Measurements from ENCODE around the gene SDSL. TPM values are rescaled to one million over a fixed set of nuclear protein-coding genes. Genes with fewer than 3 reads are reported as not detected.

The SDSL gene
- total RNA-seq, 1 donor from 2014 or later = 13.3 TPM

DNA sequence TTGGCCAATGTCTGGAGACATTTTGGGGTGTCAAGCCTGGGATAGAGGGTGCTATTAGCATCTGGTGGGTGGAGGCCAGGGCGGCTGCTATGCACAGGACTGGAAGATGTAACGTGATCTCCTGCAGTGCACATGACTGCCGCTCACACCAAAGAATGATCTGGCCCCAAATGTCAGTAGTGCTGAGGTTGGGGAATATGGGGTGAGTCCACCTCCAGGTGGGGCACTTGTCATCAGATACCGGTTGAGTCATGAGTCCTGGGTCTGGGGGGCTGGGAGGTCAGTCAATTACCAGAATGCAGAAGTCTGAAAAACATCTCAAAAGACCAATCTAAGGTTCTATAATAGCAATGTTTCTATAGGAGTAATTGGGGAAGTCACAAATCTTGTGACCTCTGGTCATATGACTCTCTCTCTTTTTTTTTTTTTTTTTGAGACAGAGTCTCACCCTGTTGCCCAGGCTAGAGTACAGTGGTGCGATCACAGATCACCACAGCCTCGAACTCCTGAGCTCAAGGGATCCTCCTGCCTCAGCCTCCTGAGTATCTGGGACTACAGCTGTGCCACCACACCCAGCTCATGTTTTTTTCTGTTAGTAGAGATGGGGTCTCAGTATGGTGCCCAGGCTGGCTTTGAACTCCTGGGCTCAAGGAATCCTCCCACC lies 6.0 kb upstream of the SDSL start:
- H3K4me3 ChIP-seq = no peak overlapping the region
- H3K27me3 ChIP-seq (ENCODE audit: low read depth) = peaks cover 10% of the 10 kb centered on the region
- no peaks in the 10 kb centered on the region for H3K9me3 ChIP-seq (replicated peaks)
- H3K27ac ChIP-seq (replicated peaks) = no peak overlapping the region
- intact Hi-C loops (cut with micrococcal nuclease) = no loop called here
- TF ChIP-seq, protein P1, sequence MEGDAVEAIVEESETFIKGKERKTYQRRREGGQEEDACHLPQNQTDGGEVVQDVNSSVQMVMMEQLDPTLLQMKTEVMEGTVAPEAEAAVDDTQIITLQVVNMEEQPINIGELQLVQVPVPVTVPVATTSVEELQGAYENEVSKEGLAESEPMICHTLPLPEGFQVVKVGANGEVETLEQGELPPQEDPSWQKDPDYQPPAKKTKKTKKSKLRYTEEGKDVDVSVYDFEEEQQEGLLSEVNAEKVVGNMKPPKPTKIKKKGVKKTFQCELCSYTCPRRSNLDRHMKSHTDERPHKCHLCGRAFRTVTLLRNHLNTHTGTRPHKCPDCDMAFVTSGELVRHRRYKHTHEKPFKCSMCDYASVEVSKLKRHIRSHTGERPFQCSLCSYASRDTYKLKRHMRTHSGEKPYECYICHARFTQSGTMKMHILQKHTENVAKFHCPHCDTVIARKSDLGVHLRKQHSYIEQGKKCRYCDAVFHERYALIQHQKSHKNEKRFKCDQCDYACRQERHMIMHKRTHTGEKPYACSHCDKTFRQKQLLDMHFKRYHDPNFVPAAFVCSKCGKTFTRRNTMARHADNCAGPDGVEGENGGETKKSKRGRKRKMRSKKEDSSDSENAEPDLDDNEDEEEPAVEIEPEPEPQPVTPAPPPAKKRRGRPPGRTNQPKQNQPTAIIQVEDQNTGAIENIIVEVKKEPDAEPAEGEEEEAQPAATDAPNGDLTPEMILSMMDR (IDR thresholded peaks at IDR 0.05; ENCODE audit: borderline replicate concordance) = no peak
- DNase-seq = no peak
- no peaks in the 10 kb centered on the region for H3K4me1 ChIP-seq
- no peaks in the 10 kb centered on the region for H3K36me3 ChIP-seq

- no peak overlapping the region for H3K27ac ChIP-seq (replicated peaks)
- TF ChIP-seq, protein P1 (IDR thresholded peaks at IDR 0.05; ENCODE audit: borderline replicate concordance) = no peak
- DNase-seq = no peak
- H3K4me1 ChIP-seq = peaks cover 15% of the 10 kb centered on the region
- H3K27me3 ChIP-seq (ENCODE audit: low read depth) = peaks cover 10% of the 10 kb centered on the region
- H3K4me3 ChIP-seq = no peak overlapping the region
- no peaks in the 10 kb centered on the region for H3K9me3 ChIP-seq (replicated peaks)
- intact Hi-C loops (cut with micrococcal nuclease) = no loop called here
- H3K36me3 ChIP-seq = no peaks in the 10 kb centered on the region
Measured at GRCh38 chr12:113418213-113418879, 3.8 kb upstream of the SDSL start.

DNA sequence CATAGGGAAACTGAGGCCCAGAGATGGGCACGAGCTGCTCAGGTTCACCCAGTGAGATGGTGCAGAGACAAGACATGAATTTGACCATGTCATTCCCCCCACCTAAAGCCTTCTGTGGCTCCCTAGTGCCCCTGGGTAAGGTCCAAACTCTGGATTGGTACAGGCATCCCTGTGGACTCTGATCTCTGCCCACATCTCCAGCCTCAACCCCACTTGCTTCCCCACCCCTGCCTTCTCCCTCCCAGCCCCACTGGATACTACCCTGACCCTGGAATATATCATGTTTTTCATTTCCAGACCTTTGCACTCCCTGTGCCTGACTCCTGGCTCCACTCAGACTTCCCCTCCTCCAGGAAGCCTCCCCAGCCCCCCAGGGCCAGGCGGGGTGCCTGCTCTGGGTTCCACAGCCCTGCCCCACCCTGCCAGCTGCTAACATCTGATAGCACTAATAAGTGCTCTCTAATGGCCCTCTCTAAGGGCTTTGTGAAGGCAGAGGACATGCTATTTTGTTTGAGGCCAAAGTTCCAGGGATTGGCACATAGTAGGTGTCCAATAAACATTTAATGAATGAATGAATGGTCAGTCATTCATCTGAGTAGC lies 1.1 kb upstream of the SDSL start:
- Histone ChIP-seq H3K27me3 (ENCODE audit: low read depth) (no peaks in the 10 kb centered on the region), H3K36me3 (no peaks in the 10 kb centered on the region), H3K27ac (replicated peaks) (no peak overlapping the region), H3K9me3 (replicated peaks) (no peaks in the 10 kb centered on the region), H3K4me3 (no peak overlapping the region), H3K4me1 (peaks cover 15% of the 10 kb centered on the region)
- intact Hi-C loops (cut with micrococcal nuclease) = no loop called here
- TF ChIP-seq, protein P1 (IDR thresholded peaks at IDR 0.05; ENCODE audit: borderline replicate concordance) = no peak
- no peak for DNase-seq

DNA sequence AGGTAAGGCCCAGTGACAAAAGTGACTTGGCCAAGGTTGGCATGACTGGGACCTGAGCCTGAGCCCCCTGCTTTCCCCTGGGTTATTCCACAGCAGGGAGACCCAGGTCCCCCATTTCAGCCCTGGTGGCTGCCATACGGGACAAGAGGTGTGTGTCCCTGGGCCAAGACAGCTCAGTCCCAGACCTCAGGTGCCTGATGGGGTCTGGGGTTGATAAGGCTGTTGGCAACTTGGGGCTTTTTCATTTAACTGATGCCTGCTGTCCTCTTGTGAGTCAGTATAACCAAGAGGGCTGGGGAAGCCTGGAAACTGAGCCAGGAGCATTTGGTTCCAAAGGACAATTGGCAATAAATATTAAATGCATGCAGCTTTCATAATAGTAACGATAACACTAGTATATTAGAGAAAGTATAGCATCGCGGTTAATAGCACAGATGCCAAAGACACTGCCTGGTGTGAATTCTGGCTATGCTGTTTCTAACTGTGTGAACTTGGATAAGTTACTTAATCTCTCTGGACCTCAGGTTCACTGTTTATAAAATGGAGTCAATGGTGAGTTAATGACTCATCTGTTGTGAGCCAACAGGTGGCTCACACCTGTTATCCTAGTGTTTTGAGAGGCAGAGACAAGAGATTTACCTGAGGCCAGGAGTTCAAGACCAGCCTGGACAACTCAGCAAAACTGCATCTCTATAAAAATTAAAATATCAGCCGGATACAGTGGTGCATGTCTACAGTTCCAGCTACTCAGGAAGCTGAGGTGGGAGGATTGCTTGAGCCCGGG lies 898 bp downstream of the SDSL start:
- H3K27me3 ChIP-seq (ENCODE audit: low read depth) = peaks cover 3% of the 10 kb centered on the region
- H3K27ac ChIP-seq (replicated peaks) = peak overlapping the region; percentile 53
- H3K9me3 ChIP-seq (replicated peaks) = no peaks in the 10 kb centered on the region
- no peaks in the 10 kb centered on the region for H3K36me3 ChIP-seq
- intact Hi-C loops (cut with micrococcal nuclease) = no loop called here
- TF ChIP-seq, protein P1 (IDR thresholded peaks at IDR 0.05; ENCODE audit: borderline replicate concordance) = no peak
- H3K4me3 ChIP-seq = peak overlapping the region; percentile 68
- no peak for DNase-seq
- H3K4me1 ChIP-seq = peaks cover 15% of the 10 kb centered on the region

DNA sequence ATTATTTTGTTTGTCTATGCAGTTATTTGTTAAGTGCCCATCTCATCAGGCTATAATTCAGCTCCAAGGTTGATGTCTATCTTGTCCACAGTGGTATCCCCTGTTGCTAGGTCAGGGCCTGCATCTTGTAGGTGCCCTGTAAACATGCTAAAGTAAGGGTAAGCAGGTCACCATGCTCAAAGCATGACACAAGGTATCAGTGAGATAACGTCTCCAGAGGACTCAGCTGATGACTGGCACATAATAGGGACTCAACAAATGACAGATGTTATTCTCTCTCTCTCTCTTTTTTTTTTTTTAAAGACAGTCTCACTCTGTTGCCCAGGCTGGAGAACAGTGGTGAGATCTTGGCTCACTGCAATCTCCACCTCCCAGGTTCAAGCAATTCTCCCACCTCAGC lies 2.3 kb downstream of the SDSL start:
- no peak overlapping the region for H3K4me3 ChIP-seq

More for the DNA sequence above, 2.3 kb downstream of the SDSL start:
- no peaks in the 10 kb centered on the region for H3K36me3 ChIP-seq
- H3K4me1 ChIP-seq = peaks cover 15% of the 10 kb centered on the region
- TF ChIP-seq, protein P1 (IDR thresholded peaks at IDR 0.05; ENCODE audit: borderline replicate concordance) = no peak
- DNase-seq = no peak
- intact Hi-C loops (cut with micrococcal nuclease) = no loop called here
- H3K9me3 ChIP-seq (replicated peaks) = no peaks in the 10 kb centered on the region
- peaks cover 15% of the 10 kb centered on the region for H3K27me3 ChIP-seq (ENCODE audit: low read depth)
- no peak overlapping the region for H3K27ac ChIP-seq (replicated peaks)
